ENCODE data around the gene NDUFAB1.
A peak's percentile ranks its signal among the peaks of the same experiment; 100 is the strongest.
"Not testable (repeated sequence)": the region's sequence is repeated elsewhere in the genome, so short reads cannot be mapped to it uniquely, and the experiment has no call there.

The NDUFAB1 gene

DNA sequence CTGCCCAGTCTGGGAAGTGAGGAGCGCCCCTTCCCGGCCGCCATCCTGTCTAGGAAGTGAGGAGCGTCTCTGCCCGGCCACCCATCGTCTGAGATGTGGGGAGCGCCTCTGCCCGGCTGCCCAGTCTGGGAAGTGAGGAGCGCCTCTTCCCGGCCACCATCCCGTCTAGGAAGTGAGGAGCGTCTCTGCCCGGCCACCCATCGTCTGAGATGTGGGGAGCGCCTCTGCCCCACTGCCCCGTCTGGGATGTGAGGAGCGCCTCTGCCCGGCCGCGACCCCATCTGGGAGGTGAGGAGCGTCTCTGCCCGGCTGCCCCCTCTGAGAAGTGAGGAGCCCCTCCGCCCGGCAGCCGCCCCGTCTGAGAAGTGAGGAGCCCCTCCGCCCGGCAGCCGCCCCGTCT lies 12.8 kb downstream of the NDUFAB1 start:
- DNase-seq = not testable (repeated sequence)

DNA sequence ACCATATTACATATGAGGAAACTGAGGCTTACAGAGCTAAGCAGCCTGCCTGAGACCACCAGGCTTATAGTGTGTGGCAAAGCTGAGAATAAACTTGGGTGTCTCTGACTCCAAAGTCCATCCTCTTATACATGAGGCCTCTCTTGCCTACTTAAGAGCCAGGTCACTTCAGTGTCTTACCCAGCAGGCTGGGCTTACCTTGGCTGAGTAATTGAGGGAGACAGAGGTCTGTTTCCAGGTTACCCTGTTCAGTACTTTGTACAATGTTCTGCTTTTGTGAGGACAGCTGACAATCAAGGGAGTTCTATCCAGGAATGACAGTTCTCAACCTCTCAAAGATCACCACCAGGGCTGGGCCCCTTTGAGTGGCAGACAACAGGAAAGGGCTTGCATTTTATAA lies 14.4 kb downstream of the NDUFAB1 start:
- no peak for DNase-seq

DNA sequence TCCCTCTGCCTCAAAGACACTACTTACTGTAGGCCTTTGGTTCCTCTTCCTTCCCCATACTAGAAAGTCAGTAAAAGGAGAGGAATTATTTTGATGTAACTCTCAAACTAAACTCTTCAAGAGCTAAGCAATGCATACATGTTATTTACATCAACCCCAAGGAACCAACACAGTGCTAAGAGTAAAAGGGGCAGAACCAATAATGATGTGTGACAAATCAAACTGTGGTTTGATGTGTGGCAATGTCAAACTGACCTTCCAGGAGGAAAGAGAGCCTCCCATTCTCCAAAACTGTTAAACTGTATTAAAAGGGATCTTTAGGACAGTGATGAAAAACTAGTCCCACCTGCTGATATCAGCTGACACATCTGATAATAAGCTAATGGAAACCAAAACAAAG lies 15.7 kb downstream of the NDUFAB1 start:
- DNase-seq = no peak

DNA sequence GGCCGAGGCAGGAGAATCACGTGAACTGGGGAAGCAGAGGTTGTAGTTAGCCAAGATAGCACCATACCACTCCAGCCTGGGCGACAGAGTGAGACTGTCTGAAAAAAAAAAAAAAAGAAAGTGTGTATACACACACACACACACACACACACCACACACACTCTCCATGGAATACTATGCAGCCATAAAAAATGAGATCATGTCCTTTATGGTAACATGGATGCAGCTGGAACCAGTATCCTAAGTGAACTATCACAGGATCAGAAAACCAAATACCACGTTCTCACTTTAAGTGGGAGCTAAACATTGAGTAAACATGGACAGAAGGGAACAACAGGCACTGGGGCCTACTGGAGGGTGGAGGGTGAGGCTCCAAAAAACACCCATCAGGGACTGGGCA lies 16.7 kb downstream of the NDUFAB1 start:
- no peak for DNase-seq

DNA sequence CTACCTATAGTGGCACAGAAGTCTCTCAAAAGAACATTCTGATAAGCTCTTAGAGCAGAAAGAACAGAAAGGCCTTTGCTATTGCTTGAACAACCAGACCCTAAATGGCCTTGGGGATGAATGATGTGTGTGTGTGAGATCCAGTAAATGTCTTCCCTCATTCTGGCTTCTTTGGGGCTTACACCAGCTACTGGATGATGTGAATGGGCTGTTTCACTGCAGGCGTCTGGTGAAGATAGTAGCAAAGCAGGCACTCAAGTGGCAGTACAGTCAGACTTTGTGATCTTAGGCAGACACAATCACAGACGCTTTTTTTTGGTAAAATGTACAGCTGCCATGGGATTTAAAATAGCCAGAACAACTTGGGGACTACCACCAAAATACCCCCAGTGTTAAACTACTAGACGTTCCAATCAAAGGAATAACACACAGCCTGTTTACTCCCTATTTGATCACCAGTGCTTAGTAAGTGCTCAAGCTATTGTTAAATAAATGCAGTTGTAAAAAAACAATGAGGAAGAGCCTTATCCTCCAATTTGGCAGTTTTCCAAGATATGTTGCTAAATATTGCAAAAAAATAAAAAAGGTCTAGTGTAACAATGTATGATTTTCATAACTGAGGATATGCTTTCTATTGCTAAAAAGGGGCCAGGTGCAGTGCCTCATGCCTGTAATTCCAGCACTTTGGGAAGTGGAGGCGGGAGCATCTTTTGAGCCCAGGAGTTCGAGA lies 17.9 kb downstream of the NDUFAB1 start:
- peak in 2 of 3 donors; percentile 39 to 43 for DNase-seq

DNA sequence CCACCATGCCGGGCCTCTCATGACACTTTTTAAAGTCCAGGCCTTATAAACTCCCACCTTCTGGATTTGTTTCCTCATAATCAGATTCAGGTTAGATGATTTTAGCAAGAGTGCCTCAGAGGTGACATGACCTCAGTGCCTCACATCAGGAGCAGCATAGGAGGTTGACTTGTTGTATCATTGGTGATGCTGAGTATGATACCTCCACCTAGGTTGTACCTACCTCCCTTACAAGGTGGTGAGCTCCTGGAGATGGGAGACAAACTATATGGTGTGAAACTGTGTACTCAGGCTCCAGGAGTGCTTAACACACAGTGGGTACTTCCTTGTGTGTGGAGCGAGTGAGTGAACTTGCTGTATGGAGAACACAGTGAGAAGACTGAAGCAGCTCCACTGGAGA lies 18.6 kb downstream of the NDUFAB1 start:
- DNase-seq = no peak

DNA sequence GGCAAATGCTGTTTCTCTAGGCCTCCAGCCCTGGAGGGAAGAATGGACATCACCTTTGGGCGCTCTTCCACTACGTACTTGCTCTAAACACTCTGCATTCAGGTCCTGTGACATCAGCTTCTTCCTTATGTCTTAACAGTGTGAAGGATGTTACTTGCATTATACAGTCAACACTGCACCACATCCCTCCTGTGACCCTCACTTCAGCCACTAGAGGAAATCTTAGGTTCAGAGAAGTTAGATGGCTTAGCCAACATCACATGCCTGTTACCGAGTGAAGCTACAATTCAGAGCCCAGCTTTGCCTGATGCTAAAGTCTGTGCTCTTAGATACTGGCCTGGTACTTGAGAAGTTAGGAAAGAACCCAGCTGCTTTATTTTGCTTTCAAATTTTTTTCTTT lies 20.3 kb downstream of the NDUFAB1 start:
- DNase-seq = no peak

DNA sequence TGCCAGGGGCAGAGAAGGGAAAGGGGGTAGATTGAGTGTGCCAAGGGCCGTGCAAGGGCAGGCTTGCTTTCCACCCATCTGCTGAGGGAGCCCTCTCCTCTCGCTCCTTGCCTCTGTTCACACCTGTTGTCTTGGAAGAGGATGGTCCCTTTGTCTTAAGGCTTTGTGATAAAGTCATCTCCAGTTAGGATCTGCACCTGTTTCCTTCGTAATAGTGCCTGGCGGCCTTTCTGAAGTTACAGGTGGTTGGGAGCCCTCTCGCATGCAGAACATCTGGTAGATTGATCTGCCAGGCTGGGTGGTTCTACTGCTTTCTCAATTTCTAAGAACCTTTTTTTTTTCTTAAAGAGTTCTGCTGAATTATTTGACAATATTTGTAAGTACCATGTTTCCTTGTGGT lies 22.3 kb downstream of the NDUFAB1 start:
- no peak for DNase-seq

DNA sequence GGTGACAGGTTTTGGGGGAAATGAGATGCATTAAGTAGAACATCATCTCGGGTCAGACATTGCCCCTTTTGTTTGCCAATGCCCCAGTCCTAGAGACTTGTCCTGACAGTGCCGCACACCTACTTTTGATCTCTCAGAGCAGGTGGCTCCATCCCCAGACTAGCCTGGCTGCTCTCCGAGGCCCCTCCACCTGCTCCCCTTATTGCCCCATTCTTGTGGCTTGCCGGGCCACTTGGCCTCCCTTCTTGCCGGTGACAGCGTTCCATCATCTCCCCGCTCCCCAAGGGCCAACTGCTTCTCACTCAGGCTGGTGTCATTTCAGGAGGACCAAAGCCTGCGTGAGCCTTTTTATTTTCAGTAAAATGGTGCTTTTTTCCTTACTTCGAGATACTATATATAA lies 23.7 kb downstream of the NDUFAB1 start:
- no peak for DNase-seq

DNA sequence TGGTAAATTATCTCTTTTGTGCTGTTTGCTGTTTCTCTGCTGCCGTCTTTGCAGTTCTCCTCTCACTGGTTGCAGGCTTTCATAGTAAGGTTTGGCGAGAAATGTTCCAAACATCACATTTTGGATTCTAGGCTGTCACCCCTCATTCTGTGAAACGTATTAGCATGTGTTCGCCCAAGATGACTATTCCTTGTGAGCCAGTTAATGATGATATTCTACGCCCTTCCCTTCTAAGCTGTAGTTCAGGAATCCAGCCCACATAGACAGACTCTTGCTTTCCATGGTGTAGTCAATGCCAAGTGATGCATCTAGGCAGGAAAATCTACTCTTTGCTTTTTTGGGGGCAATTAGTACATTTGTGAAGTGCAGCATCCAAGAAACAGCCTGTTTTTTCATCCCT lies 24.2 kb downstream of the NDUFAB1 start:
- DNase-seq = no peak

DNA sequence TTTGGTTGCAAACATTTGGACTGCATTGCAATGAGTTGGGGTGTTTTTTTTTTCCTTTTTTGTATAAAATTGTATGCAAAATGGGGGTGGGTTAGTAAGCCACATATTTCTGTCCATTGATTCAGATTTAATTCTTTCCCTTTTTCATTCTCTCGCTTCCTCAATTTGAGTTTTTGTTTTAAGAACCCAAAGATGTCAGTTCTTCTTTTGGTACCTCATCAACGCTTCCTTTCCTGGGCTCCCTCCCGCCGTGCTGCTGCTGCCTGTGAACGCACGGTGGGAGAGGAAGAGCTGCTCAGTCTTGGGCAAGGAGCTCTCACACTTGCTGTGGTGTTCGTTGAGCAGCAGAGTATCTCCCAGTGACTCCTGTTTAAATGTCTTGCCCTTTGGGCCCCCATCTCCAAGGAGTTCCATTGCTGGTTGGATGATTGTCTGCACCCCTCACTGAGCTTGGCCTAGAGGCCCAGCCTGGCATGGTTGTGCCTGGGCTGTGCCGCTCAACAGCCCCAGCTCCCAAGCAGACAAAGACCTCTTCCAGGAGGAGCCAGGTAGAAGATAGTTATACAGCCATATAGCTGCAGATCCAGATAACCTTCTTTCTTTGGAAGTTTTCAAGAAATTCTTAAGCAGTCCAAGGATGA lies 25.0 kb downstream of the NDUFAB1 start:
- peak; percentile 49 to 59 (median 53) for DNase-seq

DNA sequence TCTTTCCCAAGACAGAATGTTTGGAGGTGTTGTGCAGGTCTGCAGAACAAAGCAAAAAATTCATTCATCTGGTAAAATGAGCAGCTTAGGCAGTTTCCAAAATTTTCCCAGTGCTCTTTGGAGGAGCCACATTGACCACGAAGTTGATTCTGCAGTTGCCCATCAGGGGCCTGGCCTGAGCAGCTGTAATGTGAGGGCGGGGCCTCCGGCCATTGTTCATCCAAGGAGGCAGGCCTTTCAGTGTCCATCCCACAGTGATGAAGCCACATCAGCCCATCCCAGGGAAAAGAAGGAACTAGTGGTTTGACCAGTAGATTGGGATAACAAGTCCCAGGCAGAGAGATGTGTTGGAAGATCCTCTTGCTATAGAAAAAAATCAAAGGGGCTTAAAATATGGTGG lies 28.5 kb downstream of the NDUFAB1 start:
- no peak for DNase-seq

DNA sequence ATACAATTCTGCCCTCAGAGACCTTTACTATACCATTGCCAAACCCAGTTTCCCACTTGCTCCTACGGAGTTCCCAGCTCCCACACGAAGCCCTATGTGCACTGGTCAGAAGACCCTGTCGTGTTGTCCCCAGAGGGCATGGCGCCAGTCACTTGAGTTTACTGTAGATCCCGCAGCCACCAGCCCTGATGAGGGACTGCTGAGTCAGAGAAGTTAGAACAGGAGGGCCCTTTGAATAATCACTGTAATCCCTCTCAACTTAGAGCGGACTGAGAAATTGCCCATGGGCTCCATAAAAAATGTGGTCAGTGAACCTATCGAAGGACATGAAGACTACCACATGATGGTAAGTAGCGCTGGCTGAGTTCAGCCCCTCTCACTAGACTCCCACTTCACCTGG lies 29.4 kb downstream of the NDUFAB1 start:
- no peak for DNase-seq

DNA sequence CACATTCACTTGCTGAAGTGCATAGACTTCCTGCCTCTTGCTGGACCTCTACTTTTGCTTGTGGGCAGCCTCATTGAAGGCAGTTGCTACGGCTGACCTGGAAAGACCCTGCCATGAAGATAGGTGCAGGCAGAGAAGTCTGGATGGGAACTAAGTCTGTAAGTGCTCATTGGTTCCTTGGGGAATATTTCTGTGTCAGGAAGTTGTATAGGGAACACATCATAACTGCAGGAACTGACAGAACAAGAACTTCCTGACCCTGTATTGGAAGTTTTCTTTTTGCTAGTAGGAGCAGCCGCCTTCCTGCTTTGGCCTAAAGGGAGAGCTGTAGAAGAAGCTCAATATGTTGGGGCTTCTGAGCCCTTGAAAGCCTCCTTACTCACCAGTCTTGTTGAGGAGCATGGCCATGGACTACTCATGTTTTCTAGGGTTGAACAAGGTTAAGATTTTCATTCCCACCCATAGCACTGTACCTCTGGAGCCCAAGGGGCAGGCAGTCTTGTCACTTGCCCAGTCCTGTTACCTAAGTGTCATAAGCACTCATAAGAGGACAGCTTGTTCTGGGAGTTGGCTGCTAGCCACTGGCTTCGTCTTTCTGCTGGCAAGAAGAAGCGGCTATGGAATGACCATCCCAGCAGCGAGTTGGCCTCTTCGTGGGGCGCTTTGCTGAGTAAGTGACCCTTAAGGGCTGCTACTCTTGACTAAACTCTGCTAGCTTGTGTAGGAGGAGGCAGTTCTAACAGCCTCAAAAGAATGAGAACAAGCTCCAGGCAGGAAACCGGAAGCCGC lies 31.3 kb downstream of the NDUFAB1 start:
- DNase-seq = no peak

DNA sequence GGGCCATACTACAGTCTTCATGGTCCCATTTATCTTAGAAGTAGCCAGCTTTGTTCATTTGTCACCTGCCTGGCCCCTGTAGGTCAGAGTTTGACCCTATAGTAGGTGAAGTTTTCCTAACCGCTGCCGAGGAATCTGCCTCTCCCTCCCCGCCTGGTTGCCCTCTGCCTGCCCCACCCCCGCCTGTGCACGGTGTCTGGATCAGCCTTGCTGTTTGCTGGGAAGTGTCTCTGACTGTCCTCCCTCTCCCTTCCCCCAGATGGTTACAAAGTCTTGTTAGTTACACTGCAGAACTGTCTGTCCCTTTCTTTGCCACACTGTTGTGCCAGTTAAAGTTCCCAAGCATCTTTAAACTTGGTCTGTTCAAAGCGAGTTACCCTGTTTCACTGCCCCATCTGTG lies 32.9 kb downstream of the NDUFAB1 start:
- DNase-seq = no peak

DNA sequence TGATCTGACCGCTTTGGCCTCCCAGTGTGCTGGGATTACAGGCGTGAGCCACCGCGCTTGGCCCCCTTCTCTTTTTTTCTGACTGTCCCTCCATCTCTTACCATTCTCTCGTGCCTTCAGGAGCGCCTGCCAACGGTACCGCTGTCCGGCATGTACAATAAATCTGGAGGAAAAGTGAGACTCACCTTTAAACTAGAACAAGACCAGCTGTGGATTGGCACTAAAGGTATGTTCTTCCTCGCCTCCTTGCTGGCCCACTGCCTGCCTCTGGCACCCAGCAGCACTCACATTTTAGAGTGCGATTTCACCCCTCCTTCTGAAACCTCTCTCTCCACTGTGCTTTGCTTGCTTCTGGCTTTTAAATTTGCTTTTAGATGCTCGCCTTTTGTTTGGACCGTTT lies 33.6 kb downstream of the NDUFAB1 start:
- no peak for DNase-seq

DNA sequence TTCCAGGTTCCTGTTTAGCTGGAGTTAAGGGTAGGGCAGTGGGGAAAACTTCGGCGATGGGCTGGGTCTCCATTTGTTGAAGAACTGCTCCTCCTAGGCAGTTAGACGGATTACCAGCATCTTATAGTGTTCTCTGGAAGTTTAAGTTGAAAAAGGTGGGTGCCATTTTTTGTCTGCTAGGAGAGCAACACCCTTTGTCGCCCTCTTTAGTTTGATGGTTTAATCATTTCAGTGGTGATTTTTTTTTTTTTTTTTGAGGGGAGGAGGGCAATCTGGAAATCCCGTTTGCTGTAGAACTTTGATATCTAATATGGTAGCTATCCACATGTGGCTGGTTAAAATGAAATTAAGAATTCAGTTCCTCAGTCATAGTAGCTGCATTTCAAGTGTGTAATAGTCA lies 34.5 kb downstream of the NDUFAB1 start:
- DNase-seq = no peak

DNA sequence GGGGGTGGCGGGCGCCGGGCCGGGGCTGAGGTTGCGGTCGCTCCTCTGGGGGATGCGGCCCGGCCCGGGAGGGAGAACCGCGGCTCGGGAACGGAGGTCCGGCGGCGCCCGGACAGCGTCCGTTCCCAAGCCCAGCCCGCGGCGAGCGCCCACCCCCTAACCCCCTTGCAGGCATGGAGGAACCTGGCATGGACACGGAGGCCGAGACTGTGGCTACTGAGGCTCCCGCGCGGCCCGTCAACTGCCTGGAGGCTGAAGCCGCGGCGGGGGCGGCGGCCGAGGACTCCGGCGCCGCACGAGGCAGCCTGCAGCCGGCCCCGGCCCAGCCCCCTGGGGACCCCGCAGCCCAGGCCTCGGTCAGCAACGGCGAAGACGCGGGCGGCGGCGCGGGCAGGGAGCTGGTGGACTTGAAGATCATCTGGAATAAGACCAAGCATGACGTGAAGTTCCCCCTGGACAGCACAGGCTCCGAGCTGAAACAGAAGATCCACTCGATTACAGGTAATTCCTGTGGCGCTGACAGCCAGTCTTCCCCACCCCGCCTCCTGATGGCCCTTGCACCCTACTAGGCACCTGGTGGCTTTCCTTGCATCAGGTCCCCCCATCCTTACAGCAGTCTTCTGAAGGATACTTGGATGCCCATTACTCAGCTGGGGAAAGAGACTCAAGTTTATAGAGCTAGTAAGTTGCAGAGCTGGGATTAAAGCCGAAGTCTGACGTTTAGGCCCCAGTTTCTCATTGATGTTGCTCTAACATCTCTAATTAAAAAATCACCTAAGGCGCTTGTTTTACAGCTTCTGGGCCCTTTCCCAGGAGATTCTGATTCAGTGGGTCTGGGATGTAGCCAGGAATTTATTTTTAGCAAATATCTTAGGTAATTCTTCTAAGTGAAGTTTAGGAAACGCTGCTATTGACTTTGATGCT lies 38.1 kb downstream of the NDUFAB1 start:
- DNase-seq = peak in 1 of 3 donors; percentile 66

DNA sequence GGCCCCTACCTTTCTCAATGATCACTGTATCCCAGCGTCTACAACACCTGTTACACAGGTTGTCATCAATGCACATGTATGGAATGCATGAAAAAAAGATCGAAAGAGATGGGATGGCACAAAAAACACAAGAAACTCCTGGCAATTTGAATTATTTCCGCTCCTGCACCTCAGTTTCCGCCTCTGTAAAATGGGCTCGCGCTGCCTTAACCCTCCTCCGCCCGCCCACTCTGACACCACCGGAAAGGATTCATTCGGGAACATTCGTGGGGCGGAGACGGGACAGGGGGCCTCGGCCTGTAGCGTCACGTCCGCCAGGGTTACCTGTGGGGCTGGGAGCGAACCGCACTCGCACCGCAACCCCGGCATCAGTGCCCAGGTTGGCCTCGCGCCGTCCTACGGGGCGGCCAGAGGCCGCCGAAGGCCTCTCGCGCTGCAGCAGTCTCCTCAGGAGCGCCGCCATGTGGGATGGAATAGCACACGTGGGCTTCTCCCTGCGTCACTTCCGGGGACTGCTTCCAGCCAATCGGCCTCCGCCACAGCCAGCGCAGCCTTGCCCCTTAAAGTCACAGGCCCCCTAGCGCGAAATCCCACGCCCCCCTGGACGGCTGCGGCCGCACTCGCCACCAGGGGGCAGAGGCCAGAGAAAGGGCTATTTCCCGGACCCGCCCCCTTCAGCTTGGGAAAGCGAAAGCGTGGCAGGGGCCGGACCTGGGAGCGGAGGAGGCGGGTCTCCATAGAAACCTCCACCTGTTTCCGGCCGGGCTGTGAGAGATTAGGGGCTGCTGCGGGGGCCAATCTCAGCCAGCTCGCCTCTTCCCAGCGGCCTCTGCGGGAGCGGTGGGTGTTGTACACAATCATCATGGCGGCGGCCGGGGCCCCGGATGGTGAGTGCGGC lies 39.0 kb downstream of the NDUFAB1 start, which contains the start of the genes EARS2 and UBFD1:
Gene EARS2 (minus strand): TSS at position 470 of the 898 bp plus-strand sequence. CDS start 7 bp downstream, at position 463.
Gene UBFD1 (plus strand): TSS at position 847 of the 898 bp plus-strand sequence. CDS start 16 bp downstream, at position 863.
- DNase-seq = peak; percentile 98 to 99 (median 99)

DNA sequence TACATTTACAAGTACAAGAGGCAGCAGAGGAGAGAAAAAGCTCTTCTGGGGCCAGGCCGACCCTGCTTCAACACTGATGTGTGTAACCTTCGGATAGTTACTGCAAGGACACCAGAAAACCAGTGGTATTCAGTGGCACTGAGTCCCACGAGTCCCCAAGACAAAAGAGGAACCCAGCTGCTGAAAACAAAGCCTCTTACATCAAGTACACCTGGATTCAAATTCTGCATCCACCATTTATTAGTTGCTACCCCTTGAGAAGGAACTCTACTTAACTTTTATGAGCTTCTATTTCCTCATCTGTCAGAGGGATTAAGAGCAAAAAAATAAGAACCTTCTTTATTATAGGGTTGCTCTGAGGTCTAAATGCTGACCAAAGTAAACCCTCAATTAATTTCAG lies 41.6 kb downstream of the NDUFAB1 start:
- no peak for DNase-seq

DNA sequence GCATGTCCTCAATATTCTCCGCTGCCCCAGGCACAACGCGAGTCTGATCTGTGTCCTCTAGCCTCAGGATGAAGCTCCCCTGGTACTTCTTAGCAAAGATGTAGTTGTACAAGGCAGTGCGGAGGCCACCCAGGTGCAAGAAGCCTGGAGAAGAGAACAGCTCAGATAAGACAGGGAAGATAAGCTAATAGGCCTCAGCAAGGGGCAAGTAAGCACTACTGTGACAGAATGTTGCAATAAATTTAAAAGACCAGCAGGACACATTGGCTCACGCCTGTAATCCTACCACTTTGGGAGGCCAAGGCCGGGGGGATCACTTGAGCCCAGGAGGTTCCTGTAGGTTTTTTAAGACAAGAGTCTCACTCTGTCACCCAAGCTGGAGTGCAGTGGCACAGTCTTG lies 44.0 kb downstream of the NDUFAB1 start:
- no peak for DNase-seq

All from suppressor macrophage treated with lipopolysaccharide for 1 hour (primary cell).